GM19193 (cell line): ENCODE results near the gene STK35.

ENCODE experiments used
- POLR2A ChIP-seq: IDR thresholded peaks from 4 replicates; pipeline ENCODE4 v1.6.1; 2011; ENCODE audit not compliant: insufficient read depth, insufficient read length; ENCODE audit errors: extremely low read depth

Gene STK35

DNA sequence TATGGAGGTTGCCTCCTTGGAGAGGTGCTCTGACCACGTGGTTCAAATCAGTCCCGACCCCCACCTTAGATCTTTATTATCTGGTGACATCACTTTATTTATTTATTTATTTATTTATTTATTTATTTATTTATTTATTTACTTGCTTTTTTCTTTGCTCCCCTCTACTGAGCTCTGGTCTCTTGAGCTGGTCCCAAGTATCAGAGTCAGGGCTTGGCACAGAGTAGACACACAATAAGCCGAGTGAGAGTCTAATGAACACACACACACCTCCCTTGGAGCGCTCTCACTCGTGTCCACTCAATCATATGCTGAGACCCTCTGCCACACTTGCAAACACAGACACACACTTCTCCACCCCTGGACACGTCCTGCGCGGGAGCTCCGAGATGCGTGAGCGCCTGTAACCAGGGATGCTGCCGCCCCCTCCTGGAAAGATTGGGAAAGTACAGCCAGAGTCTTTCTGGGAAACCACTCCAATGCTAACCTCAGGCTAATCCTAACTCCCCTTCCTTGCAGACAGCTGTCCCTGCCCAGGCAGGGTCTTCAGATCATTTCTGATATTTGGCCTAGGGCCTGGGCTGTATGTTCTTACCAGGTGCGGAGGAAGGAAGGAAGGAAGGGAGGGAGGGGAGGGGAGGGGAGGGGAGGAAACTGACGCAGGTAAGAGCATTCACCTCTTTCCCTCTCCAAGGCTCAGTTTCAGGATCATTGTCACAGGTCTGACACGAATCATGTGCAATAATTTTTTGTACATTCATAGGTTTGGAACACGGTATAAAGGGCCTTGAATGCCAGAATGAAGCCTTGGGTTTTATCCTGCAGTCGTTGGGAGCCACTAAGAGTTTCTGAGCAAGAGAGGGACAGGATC, 70.9 kb downstream of the STK35 start:
- TF ChIP-seq POLR2A, result no peak

DNA sequence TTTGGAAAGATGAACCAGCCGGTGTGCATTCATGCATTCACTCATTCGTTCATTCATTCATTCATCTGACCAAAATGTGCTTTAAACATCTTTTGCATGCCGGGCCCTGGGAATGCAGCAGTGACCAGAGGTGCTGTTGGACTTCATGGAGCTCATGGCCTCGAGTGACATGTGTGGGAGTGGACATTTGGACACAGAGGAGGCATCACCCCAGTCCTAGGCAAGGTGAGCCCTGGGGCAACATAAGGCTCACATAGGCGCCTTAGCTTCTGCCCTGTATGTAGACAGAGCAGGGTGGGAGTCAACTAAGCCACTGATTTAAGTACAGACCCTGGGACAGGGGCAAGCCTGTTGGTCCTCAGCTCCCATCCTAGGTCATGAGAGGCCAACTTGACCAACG, 71.6 kb downstream of the STK35 start:
- TF ChIP-seq POLR2A, result no peak

DNA sequence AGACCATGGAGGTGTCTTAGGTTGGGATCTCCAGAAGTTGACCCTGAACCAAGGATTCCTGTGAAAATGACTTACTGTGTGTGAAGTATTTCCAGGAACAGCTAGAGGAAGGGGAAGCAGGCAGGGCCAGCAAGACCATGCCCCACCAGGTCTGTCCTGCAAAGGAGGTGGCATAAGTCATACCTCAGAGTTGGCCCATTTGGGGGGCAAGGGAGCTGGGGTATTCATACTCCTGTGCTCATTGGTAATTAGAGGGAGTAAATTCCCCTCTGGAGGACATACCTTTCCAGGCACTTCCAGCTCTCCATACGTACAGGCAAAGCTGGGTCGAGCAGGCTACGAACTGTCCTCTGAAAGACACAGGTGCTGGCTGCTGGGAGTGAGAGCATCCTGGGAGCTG, 72.4 kb downstream of the STK35 start:
- TF ChIP-seq POLR2A, result no peak

DNA sequence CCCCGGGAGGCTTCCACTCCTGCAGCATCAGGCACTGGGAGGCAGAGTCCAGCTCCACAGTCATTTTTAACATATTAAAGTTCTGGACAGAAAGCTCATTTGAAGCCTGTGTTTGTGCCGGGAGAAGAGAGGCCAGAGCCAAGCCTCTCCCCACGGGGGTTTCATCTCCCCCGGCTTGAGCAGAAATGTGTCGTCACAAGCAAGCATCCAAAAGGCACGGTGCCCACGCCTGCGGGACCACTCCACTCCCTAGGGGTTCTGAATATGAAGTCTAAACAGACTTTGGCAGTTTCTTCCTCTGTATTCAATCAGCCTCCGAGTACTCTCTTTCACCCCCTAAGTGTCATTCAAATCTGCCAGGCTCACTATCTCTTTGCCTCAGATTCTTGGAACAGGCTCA, 75.3 kb downstream of the STK35 start:
- TF ChIP-seq POLR2A, result no peak

DNA sequence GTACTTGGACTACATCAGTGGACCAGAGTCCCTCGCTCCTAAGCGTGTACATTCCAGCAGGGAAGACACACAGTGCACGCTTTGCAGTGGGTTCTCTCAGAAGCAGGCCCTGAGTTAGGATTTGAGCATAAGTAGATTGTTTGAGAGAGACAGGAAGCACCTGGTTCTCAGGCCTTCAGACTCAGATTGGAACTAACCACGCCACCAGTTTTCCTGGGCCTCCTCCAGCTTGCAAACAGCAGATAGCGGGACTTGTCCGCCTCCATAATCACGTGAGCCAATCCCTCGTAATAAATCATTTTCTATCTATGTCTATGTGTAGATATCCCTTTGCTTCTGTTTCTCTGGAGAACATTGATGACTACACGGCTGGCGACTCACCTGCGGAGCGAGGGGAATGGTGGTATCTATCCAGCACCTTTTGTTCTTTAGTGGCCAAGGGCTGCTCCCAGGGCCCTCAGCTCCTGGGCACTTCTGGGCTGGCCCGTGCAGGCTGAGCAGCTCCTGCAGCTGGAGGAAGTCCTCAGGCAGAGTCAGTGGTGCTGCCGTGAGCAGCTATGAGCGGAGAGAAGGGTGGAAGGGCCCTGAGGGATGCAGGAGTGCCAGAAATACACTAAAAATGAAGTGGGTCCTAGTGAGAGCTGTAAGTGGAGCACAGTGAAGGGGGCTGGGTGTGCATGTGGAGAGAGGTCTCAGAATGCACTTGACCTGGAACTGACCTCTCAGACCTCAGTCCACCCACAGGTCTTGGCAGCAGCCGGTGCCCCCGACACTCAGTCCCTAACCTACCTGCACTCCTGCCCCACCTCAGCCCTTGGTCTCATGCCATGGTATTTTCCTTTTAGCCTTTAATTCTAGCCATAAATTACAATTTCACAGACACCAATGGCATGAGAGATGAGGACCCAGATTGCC, 76.9 kb downstream of the STK35 start:
- TF ChIP-seq POLR2A, result no peak

DNA sequence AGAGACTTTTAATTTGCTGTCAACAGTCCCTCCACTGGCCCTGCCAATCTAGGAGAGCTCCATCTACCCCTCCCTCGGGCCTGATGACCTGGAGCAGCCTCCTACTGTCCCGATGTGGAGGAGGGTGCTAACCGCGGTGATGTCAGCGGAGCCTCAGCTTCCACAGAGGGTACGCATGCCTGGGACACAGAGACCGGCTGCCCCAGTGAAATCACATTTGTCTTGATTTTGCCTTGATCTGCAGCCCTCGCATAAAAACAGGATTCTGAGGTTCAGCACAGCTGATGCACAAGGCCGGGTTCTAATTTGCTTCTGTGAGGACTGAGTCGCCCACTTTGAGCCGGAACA, 77.6 kb downstream of the STK35 start:
- no peak for TF ChIP-seq POLR2A

DNA sequence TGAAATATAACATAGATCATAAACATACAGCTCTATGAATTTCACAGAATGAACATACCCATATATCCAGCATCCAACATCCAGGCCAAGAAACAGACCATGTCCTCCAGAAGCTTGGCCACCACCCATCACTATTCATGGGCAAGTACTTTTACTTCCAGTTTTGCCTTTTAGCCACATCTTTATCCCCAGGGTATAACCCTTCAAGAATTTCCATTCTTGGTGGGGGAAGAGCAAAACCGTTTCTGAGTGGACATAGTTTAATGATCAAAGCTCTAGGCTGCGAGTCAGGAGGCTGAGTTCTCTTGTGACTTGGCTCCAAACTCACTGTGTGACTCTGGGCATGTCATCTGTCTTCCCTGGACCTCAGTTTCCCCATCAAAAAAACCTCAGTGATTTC, 78.3 kb downstream of the STK35 start:
- TF ChIP-seq POLR2A, result no peak

DNA sequence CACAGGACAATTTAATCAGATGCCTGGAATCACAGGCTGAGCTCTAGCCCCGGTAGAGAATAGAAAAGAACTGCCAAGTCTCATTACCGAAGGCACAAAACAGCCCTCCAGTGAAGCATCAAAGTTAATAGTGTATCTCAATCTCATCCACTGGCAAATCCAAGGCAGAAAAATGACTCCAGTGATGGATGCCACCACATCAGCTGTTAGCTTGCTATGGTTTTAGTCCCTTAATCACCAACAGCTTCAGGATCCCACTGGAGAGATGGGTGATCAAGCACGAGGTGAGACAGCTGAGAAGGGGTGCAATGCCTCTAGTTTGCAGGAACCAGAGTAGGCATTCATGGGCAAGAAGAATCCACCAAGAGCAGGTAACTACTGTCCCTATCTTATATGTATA, 81.8 kb downstream of the STK35 start:
- TF ChIP-seq POLR2A, result no peak

DNA sequence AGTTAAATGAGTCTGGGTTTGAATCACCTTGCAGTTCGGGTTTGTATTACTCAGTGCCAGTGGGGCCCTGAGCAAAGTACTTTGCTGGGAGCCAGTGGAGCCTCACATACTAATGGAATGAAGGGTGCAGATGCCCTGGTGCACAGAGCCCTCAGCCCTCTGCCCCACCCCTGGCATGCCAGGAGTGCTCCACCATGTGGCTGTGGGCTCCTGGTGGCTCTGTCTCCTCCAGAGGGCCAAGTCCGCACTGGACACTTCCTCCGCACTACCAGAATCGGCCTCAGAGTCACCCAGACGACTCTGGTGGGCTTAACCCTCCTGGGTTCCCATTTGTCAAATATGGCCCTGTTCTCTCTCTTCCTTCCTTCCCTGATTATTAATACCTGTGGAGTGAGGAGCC, 94.0 kb downstream of the STK35 start:
- no peak for TF ChIP-seq POLR2A

DNA sequence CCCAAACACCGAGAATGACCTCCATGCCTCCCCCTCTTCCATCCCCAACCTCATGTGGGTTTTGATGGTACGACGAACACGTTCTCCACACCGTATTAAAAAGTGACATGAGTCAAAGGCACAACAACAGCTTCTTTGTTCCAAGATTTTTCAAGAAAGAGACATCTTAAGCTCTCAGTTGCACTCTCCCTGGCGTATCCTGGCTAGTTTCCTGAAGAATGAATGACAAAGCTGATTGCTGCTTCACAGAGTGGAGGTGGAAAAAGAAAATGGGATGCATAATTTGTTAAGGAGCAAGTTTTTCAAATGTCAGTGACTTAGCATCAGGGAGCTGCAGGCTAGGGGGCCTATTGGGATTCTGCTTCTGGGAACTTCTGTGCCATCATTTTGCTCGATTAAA, 95.5 kb downstream of the STK35 start:
- TF ChIP-seq POLR2A, result no peak
